Measurements from ENCODE around the gene PCID2.

DNA sequence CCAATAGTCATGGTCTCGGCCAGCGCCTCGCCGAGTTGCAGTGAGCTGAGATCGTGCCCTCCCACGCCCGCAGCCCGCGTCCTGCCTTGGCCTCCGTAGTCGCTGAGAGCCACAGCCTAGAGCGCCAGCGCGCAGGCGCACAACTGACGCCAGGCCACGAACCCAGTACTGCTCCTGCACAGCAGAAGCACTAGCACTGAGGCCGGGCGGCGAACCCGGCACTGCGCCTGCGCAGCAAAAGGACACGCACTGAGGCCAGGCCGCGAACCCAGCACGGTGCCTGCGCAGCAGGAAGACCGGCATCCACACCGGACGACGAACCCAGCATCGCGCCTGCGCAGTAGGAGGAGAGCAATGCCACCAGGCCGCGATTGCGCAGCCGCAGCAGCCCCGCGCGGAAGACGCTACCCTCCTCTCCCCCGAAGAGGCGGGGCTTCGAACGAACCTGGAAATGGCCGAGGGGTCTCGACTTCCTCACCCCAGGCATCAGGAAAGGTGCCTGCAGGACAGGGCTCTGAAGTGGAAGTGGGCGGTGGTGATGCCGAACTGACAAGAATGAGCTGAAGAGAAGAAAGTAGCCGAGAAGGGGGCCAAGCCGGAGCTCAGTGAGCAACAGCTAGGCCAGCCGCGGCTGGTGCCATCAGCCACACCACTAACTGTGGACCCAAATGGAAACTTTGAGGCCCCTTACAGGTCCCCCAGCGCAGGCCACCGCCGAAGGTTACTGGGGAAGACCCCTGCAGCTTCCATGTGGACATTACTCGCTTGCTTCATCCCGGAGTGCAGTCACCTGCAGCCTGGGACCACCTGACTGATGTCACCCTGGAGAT is 78.3 kb downstream of the PCID2 start:
- no peak for TF ChIP-seq JUNB (IDR thresholded peaks at IDR 0.05; ENCODE audit: unreplicated experiment)
- TF ChIP-seq, protein P1, sequence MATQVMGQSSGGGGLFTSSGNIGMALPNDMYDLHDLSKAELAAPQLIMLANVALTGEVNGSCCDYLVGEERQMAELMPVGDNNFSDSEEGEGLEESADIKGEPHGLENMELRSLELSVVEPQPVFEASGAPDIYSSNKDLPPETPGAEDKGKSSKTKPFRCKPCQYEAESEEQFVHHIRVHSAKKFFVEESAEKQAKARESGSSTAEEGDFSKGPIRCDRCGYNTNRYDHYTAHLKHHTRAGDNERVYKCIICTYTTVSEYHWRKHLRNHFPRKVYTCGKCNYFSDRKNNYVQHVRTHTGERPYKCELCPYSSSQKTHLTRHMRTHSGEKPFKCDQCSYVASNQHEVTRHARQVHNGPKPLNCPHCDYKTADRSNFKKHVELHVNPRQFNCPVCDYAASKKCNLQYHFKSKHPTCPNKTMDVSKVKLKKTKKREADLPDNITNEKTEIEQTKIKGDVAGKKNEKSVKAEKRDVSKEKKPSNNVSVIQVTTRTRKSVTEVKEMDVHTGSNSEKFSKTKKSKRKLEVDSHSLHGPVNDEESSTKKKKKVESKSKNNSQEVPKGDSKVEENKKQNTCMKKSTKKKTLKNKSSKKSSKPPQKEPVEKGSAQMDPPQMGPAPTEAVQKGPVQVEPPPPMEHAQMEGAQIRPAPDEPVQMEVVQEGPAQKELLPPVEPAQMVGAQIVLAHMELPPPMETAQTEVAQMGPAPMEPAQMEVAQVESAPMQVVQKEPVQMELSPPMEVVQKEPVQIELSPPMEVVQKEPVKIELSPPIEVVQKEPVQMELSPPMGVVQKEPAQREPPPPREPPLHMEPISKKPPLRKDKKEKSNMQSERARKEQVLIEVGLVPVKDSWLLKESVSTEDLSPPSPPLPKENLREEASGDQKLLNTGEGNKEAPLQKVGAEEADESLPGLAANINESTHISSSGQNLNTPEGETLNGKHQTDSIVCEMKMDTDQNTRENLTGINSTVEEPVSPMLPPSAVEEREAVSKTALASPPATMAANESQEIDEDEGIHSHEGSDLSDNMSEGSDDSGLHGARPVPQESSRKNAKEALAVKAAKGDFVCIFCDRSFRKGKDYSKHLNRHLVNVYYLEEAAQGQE (IDR thresholded peaks at IDR 0.05; ENCODE audit: unreplicated experiment), result no peak
- TF ChIP-seq, protein P2, sequence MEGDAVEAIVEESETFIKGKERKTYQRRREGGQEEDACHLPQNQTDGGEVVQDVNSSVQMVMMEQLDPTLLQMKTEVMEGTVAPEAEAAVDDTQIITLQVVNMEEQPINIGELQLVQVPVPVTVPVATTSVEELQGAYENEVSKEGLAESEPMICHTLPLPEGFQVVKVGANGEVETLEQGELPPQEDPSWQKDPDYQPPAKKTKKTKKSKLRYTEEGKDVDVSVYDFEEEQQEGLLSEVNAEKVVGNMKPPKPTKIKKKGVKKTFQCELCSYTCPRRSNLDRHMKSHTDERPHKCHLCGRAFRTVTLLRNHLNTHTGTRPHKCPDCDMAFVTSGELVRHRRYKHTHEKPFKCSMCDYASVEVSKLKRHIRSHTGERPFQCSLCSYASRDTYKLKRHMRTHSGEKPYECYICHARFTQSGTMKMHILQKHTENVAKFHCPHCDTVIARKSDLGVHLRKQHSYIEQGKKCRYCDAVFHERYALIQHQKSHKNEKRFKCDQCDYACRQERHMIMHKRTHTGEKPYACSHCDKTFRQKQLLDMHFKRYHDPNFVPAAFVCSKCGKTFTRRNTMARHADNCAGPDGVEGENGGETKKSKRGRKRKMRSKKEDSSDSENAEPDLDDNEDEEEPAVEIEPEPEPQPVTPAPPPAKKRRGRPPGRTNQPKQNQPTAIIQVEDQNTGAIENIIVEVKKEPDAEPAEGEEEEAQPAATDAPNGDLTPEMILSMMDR (conservative IDR thresholded peaks at IDR 0.05; ENCODE audit: low read depth in 2 of 2), result no peak
- no peak for TF ChIP-seq POLR2AphosphoS5 (IDR thresholded peaks at IDR 0.05; ENCODE audit: low read depth)
- TF ChIP-seq EZH2phosphoT487 (IDR thresholded peaks at IDR 0.05; ENCODE audit: unreplicated experiment), result no peak
- TF ChIP-seq EZH2 (IDR thresholded peaks at IDR 0.05; ENCODE audit: low read depth, unreplicated experiment), result no peak
- no peak for TF ChIP-seq NANOG (IDR thresholded peaks at IDR 0.05; ENCODE audit: borderline replicate concordance)
- no peak for TF ChIP-seq CREB1 (CRISPR knock-in tag; IDR thresholded peaks at IDR 0.05; ENCODE audit: low read depth)
- TF ChIP-seq, protein P3, sequence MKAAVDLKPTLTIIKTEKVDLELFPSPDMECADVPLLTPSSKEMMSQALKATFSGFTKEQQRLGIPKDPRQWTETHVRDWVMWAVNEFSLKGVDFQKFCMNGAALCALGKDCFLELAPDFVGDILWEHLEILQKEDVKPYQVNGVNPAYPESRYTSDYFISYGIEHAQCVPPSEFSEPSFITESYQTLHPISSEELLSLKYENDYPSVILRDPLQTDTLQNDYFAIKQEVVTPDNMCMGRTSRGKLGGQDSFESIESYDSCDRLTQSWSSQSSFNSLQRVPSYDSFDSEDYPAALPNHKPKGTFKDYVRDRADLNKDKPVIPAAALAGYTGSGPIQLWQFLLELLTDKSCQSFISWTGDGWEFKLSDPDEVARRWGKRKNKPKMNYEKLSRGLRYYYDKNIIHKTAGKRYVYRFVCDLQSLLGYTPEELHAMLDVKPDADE (IDR thresholded peaks at IDR 0.05), result no peak
- TF ChIP-seq, protein P4, sequence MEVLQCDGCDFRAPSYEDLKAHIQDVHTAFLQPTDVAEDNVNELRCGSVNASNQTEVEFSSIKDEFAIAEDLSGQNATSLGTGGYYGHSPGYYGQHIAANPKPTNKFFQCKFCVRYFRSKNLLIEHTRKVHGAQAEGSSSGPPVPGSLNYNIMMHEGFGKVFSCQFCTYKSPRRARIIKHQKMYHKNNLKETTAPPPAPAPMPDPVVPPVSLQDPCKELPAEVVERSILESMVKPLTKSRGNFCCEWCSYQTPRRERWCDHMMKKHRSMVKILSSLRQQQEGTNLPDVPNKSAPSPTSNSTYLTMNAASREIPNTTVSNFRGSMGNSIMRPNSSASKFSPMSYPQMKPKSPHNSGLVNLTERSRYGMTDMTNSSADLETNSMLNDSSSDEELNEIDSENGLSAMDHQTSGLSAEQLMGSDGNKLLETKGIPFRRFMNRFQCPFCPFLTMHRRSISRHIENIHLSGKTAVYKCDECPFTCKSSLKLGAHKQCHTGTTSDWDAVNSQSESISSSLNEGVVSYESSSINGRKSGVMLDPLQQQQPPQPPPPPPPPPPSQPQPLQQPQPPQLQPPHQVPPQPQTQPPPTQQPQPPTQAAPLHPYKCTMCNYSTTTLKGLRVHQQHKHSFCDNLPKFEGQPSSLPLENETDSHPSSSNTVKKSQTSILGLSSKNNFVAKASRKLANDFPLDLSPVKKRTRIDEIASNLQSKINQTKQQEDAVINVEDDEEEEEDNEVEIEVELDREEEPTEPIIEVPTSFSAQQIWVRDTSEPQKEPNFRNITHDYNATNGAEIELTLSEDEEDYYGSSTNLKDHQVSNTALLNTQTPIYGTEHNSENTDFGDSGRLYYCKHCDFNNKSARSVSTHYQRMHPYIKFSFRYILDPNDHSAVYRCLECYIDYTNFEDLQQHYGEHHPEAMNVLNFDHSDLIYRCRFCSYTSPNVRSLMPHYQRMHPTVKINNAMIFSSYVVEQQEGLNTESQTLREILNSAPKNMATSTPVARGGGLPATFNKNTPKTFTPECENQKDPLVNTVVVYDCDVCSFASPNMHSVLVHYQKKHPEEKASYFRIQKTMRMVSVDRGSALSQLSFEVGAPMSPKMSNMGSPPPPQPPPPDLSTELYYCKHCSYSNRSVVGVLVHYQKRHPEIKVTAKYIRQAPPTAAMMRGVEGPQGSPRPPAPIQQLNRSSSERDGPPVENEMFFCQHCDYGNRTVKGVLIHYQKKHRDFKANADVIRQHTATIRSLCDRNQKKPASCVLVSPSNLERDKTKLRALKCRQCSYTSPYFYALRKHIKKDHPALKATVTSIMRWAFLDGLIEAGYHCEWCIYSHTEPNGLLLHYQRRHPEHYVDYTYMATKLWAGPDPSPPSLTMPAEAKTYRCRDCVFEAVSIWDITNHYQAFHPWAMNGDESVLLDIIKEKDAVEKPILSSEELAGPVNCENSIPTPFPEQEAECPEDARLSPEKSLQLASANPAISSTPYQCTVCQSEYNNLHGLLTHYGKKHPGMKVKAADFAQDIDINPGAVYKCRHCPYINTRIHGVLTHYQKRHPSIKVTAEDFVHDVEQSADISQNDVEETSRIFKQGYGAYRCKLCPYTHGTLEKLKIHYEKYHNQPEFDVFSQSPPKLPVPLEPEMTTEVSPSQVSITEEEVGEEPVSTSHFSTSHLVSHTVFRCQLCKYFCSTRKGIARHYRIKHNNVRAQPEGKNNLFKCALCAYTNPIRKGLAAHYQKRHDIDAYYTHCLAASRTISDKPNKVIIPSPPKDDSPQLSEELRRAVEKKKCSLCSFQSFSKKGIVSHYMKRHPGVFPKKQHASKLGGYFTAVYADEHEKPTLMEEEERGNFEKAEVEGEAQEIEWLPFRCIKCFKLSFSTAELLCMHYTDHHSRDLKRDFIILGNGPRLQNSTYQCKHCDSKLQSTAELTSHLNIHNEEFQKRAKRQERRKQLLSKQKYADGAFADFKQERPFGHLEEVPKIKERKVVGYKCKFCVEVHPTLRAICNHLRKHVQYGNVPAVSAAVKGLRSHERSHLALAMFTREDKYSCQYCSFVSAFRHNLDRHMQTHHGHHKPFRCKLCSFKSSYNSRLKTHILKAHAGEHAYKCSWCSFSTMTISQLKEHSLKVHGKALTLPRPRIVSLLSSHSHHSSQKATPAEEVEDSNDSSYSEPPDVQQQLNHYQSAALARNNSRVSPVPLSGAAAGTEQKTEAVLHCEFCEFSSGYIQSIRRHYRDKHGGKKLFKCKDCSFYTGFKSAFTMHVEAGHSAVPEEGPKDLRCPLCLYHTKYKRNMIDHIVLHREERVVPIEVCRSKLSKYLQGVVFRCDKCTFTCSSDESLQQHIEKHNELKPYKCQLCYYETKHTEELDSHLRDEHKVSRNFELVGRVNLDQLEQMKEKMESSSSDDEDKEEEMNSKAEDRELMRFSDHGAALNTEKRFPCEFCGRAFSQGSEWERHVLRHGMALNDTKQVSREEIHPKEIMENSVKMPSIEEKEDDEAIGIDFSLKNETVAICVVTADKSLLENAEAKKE (CRISPR knock-in tag; IDR thresholded peaks at IDR 0.05), result no peak
- TF ChIP-seq STAT1 (IDR thresholded peaks at IDR 0.05; ENCODE audit: unreplicated experiment), result no peak
